Measurements from ENCODE around the gene KNL1.

DNA sequence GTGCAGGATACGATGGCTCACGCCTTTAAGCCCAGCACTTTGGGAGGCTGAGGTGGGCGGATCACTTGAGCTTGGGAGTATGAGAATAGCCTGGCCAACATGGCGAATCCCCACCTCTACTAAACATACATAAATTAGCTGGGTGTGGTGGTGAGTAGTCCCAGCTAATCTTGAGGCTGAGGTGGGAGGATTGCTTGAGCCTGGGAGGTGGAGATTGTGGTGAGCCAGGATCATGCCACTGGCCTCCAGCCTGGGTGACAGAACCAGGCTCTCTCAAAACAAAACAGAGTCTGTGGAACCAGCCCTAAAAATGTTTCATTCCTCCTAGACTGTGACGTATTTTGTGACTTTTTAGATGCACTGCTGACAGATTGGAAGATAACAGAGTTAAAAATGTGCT is 66.6 kb downstream of the KNL1 start:
- TF ChIP-seq, protein P1, sequence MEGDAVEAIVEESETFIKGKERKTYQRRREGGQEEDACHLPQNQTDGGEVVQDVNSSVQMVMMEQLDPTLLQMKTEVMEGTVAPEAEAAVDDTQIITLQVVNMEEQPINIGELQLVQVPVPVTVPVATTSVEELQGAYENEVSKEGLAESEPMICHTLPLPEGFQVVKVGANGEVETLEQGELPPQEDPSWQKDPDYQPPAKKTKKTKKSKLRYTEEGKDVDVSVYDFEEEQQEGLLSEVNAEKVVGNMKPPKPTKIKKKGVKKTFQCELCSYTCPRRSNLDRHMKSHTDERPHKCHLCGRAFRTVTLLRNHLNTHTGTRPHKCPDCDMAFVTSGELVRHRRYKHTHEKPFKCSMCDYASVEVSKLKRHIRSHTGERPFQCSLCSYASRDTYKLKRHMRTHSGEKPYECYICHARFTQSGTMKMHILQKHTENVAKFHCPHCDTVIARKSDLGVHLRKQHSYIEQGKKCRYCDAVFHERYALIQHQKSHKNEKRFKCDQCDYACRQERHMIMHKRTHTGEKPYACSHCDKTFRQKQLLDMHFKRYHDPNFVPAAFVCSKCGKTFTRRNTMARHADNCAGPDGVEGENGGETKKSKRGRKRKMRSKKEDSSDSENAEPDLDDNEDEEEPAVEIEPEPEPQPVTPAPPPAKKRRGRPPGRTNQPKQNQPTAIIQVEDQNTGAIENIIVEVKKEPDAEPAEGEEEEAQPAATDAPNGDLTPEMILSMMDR (IDR thresholded peaks at IDR 0.05) = no peak
- no peak for TF ChIP-seq POLR2A (IDR thresholded peaks at IDR 0.05; ENCODE audit: low read length)

Measured in A549 (cell line).